ENCODE measurements around the gene PLEKHG7.

GRCh38 chr12:92702754-92703679 lies at the start of gene PLEKHG7:
- TF ChIP-seq EP300 (IDR thresholded peaks at IDR 0.05; ENCODE audit: low read depth): no peak
- TF ChIP-seq CTCF (IDR thresholded peaks at IDR 0.05): no peak
- no peak for TF ChIP-seq POLR2AphosphoS5 (IDR thresholded peaks at IDR 0.05)

Measured in transverse colon (tissue), 4 donors.